Measurements from ENCODE around the gene RGS10.
"Not testable (repeated sequence)": the region's sequence is repeated elsewhere in the genome, so short reads cannot be mapped to it uniquely, and the experiment has no call there.

The RGS10 gene, protein sequence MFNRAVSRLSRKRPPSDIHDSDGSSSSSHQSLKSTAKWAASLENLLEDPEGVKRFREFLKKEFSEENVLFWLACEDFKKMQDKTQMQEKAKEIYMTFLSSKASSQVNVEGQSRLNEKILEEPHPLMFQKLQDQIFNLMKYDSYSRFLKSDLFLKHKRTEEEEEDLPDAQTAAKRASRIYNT

DNA sequence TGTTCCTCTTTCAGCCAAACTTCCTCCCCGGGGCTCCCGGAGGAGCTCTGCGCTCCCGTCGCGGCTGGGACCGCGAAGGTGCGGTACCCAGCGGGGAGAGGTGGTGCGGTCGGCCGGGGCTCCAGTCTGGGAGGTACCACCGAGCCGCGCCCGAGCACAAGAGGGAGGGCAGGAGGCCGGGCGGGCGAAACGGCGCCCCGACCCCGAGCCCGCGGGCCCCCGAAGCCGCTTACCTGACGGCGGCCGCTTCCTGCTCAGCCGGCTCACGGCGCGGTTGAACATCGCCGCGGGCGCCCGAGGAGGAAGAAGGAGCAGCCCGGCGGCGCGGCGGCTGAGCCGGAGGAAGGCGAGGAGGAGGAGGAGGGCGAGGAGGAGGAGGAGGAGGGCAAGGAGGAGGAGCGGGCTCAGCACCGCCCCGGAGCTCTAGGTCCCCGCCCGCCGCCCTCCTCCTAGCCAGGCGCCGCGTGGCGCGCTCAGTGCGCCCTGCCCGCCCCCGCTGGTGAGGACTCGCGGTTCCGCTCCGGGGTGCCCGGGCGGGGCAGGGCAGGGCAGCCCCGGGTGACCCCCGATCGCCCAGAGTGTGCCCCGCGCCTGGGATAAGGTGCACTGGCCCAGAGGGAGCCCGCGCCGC lies at the start of gene RGS10:
RGS10 (minus strand) TSS at position 363 of the 631 bp plus-strand sequence; CDS start at position 282, 81 bp downstream.
- DNase-seq: no peak

DNA sequence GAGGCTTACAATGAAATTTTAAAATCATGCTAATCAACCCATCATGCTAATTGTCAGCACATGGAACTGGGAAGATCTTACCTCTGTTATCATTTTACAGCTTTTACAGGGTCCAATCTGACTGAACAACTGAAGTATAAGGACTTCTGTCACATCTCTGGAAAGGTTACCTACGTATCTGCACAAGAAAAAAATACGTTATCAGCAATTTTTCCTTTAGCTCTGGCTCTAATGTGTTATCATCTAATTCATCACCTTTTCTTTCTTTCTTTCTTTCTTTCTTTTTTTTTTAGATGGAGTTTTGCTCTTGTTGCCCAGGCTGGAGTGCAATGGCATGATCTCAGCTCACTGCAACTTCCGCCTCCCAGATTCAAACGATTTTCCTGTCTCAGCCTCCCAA lies 45.6 kb upstream of the RGS10 start:
- DNase-seq: no peak

DNA sequence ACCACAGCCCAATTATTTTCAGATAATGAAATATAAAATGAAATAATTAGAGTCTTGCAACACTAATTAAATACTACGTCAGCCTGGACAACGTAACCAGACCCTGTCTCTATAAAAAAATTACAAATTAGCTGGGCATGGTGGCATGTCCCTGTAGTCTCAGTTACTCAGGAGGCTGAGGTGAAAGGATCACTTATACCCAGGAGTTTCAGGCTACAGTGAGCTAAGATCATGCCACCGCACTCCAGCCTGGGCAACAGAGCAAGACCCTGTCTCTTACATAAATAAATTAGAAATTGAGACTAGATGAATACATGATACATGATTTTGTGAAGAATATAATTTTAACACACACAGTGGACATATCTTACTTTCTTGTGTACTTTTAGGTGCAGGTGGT lies 35.8 kb upstream of the RGS10 start:
- DNase-seq: no peak

DNA sequence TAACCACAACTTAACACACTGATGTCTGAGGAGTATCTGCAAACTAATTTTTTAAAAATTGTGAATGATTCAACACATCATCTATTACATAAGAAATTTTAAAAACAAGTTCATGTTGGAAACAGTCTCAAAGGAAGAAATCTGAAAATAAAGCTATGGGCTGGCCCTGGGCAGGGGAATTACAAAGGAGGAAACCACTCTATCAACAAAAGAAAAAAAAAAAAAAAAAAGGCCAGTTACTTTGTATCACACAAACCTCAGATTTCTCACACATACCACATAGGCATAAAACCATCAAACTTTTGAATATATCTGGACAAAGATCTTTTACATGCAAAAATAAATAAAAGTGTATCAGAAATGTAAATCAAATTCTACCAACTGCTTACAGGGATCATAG lies 33.5 kb upstream of the RGS10 start:
- no peak for DNase-seq

DNA sequence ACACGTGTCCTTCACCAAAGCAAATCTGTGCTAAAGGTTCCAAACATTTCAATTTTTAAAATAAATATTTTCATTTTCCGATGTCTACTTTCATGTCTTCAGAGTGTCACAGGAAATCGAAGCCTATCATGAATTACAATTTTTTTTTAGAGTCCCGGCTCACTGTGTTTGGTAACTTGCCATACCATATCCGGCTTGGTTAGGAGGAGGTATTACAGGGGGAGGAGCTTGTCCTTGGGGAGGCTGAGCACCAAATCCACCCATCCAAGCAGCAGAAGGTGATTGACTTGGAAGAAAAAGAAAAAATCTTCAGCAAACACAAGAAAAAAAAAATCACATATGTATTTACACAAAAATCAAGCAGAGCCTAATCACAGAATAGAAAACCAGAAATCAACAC lies 33.0 kb upstream of the RGS10 start:
- DNase-seq: no peak

DNA sequence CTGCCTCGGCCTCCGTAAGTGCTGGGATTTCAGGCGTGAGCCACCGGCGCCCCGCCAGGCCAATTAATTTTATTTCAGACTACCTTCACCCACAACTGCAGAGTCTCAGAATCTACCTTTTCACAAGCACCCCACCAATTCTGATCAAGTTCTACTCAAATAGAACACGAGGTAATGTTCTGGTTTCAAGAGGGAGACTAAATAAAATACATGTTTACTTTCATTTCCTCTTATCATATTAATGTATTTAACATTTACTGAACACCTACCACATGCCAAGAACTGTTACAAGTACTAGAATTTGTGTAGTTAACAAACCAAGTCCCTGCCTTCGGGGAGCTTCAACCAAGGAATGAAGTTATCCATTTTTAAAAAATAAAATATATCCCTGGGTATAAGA lies 25.5 kb upstream of the RGS10 start:
- DNase-seq: no peak

DNA sequence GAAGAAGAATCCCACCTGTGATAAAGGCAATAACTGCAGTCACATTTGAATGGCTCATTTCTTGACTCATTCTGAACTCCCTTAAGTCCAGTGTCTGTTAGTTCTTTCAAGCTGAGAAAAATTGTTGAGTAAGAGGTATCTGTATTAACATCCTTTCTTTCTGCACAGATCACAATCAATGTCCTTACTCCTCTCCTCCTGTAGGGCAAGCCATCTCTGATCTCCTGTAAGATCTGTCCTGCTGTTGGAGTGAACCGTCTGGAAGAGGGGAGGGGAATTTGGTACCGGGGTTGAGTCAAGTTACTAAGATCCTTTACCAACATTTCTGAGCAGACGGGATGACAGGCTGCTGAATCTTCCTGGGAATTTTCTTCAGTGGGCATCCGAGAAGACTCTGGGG lies 19.6 kb upstream of the RGS10 start:
- DNase-seq: no peak

DNA sequence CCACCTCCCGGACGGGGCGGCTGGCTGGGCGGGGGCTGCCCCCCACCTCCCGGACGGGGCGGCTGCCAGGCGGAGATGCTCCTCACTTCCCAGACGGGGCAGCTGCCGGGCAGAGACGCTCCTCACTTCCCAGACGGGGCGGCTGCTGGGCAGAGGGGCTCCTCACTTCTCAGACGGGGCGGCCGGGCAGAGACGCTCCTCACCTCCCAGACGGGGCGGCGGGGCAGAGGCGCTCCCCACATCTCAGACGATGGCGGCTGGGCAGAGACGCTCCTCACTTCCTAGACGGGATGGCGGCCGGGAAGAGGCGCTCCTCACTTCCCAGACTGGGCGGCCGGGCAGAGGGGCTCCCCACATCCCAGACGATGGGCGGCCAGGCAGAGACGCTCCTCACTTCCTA lies 17.0 kb upstream of the RGS10 start:
- DNase-seq: not testable (repeated sequence)

DNA sequence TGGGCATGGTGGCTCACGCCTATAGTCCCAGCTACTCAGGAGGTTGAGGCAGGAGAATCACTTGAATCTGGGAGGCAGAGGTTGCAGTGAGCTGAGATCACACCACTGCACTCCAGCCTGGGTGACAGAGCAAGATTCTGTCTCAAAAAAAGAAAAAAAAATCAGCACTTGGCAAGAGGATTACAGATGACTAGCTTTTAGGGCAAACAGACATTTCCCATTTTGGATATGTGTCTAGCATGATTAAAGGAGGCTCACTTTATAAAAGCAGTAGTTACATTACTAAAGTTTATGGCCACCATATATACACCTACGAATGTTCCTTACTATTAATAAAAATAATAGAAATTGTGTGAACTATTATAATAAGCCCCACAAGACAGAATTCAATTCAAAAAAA lies 13.6 kb upstream of the RGS10 start:
- DNase-seq: not testable (repeated sequence)

DNA sequence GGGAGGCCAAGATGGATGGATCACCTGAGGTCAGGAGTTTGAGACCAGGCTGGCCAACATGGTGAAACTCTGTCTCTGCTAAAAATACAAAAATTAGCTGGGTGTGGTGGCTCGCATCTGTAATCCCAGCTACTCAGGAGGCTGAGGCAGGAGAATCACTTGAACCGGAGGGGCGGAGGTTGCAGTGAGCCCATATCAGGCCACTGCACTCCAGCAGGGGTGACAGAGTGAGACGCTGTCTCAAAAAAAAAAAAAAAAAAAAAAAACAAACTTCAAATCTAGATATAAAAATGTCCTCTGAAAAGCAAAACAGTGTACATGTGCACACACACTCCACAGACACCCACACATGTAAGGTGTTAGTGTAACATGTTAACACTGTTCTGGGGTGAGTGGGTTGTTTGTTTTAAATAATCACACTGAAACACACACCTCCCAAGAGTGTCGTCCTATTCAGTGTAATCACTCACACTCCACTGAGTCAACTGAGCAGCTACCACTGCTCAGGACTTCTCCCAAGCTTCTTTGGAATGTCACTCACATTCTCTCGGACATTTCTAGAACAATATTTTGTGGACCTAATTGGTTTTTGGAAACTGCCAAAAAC lies 12.8 kb upstream of the RGS10 start:
- no peak for DNase-seq

DNA sequence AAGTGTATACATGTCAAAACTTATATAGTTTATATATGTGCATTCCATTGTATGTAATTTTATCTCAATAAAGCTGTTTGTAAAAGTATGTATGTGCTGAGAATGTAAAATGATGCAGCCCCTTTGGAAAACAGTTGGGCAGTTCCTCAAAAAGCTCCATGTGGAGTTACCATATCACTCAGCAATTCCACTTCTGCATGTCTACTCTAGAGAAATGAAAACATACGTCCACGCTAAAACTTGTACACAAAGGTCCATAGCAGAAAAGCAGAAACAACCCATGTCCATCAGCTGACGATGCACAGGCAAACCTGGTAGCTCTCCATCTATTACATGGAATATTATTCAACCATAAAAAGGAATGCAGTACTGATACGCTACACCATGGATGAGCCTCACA lies 8.3 kb upstream of the RGS10 start:
- DNase-seq: no peak

DNA sequence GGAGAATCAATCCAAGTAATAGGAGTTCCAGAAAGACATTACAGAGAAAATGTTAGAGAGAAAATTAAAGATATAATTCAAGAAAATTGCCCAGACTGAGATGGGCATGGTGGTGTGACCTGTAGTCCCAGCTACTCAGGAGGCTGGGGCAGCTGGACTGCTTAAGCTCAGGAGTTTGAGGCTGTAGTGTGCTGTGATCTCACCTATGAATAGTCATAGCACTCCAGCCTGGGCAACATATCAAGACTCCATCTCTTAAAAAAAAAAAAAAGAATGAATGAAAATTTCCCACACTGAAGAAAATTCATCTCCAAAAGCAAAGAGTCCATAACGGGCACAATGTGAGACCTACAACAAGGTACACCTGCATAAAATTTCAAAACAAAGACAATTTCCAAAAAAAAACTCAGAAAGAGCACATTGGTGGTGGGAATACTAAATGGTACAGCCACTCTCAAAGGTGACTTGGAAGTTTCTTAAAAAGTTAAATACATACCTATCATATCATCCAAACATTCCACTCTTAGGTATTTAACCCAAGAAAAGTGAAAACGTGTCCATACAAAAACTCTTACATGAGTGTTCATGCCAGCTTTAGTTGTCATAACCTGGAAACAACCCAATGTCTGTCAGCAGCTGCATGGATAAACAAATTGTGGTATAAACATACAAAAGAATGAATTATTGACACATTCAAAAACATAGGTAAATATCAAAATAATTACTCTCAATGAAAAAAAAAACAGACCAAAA lies 6.9 kb upstream of the RGS10 start:
- DNase-seq: no peak

DNA sequence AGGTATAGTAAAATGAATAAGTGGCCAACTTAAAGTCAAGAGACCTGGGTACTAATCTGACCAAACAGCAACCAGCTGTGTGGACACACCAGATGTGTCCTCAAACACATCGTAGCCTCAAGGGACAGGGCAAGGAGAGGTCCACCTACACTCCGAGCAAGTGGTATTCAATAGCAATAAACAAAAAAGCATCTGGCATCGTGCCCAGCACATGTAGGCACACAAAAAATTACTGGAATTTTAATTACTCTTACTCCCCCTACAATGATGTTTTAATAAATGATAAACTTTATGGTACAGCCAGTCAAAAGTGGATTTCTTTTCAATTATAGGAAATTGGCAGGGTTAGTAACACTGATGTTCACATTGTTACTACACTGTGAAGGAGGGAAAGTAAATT lies 3.5 kb upstream of the RGS10 start:
- no peak for DNase-seq

DNA sequence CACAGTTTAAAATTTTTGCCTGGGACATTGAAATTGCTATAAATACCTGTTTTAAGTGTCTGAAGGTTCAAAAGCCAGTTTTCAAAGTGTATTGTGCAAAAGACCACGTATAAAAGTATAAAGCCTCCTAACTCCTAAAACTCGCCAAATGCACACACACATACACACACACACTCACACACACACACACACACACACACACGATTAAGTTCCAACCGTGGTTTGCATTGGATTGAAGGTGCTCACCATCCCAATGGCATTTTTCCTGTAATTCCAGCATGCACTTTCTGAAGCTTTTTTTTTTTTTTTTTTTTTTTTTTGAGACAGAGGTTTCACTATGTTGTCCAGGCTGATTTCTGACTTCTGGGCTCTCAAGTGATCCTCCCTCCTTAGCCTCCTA lies 2.8 kb upstream of the RGS10 start:
- no peak for DNase-seq

DNA sequence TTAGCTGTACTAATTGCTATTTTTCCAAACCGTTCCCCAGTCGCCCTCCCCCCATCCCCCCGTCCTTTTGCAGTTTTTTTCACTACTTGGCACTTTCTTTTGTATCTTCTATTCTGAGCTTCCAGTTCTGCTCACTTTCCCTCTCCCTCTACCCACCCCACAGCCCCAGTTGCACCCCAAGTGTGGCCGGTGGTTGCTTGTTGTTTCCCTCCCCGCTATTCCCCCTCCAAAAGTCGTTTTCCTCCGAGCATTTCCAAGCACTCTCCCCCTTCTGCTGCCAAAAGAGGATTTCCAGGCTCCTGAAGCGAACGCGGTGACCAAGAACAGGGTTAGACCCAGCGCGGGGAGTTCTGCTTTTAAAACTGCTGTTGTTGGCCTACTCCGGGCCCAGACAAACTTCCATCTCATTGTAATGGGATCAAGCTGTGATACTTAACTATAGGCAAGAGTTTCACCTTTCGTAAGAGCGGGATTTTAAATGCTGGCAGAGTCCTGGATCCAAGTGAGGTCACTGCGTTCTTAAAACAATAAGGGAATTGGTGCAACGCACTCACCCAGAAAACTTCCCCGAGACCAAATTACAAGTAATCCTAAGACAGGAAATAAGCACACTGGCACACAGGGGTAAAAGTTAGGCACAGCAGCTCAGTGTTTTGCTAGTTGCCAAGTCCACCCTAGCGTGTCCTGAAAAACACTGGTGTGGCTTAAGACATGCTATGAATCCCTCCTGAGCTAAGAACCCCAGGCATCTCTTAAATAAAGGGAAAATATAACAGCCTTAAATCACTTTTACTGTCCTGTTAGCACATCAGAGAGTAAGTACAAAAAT lies 1.5 kb upstream of the RGS10 start:
- DNase-seq: no peak

DNA sequence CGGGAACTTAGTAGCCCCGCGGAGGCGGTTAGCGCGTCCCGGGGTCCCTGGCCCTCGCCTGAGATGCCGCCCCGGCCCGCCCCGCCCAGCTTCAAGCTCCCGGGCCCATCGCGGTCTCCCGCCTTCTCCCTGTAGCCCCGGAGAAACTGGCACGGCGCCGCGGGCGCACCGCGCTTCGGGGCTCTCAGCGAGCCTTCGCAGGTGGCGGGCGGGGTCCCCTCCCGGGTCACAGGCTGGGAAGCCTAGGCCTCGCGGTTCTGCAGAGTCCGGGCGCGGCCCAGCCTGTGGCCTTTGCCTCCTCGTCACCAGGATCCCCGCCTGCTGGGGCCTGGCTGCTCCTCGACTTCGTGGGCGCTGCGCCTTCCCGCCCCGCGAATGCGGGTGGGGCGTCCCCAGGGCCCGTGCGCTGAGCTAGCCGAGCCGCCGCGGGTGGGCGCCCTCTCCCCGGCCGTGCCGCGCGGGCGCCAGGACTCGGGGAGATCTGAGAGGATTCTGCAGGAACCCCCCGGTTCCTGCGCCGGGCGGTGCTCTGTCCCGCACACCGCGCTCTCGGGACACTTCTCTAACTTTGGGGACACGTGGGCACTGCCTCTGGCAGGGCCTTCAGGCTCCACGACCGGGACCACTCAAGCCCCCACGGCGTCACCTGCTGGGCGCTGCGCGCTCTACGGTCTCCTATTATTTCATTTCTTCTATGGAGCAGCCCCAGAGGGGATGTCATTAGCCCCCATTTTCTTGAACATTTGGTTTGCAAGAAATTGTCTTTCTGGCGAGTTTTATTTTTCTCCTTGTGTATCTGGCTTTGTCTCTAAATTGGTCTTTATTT lies 682 bp upstream of the RGS10 start:
- no peak for DNase-seq

DNA sequence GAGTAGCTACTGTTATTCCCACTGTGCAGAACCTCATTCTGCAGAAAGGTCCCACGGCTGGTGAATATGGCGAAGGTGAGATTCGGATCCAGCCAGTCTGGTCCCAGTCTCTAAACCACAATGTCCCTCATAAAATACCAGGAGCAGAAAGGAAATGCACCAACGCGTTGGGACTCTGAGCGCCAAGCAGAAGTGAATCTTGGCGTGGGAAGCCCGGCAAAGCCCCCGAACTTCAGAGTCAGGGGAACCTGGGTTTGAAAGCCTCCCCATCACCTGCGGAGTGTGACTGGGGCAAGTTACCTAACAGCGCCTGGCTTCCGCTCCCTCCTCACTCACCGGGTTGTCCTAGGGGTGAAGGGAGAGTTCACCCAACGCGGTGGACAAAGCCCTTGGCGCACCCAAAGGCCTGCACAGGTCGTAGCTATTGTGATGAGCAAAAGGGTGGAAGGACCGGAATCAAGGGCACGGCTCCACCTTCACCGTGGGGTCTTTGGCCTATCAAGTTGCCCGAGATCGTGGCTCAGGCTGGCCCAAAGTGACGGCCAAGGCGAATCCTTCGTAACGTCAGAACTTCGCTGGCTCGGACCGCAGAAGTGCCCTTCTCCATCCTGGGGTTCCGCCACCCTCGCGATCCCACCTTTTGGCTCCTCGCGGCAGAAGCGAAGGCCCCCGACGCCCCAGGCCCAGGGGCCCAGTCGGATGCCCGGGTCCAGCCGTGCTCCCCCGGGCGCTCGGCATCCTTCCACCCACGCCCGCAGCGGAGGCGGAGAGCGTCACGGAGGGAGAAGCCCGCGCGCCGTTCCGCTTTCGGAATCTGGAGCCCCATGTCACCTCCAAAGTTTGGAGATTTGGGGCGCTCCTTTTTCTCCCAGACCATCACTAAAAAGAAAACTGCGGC lies 811 bp downstream of the RGS10 start:
- DNase-seq: no peak

DNA sequence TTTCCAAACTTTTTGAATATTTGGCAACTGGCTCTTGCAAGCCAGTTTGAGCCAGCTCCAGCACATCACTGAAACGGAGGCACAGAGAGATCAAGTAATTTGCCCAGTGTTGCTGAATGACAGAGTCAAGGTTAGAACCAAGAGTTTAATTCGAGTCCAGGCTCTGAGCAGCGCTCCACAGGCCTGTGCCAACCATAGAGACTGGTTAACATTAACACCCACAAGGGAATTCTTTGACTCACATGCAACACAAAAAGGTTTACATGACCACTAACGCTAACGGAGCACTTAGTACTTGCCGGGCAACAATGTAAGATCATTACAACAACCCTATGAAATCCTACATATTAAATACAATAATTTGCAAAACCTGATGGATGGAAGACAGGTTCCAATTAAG lies 1.5 kb downstream of the RGS10 start:
- DNase-seq: no peak

DNA sequence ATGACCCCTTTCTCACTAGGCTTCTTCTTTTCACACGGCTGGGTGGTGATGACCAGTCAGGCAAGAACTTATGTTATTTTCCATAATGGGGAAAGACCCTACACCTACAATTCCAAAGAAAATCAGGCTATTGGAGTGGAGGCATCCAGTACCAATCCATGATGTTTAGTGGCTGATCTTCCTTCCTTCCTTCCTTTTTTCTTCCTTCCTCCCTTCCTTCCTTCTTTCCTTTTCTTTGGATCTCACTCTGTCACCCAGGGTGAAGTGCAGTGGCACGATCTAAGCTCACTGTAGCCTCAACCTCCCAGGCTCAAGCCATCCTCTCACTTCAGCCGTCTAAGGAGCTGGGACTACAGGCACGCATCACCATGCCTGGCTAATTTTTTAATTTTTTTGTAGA lies 2.5 kb downstream of the RGS10 start:
- DNase-seq: no peak

DNA sequence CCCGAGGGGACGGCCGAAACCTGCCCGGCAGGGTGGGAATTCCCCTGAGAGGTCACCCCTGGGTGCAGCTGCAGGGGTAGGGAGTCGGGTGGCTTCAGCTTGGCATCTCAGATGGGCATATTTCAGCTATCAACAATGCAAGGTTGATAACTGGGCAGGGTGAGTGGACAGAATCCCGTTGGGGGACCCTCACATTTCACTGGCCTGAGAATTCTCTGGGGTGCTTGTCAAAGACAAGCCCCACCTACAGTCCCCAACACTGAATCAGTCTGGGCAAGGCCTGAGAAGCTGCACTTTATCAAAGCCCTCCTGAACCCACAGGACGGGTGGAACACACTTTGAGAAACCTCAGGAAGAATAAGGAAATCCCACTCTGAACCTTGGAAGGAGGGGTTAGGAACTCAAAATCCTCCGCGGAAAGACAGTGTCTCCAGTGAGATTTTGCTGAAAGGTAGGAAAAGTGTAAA lies 3.1 kb downstream of the RGS10 start:
- DNase-seq: no peak
